NCI-H2081 (cell line): ENCODE data around the gene NAALADL2.
"Not testable (repeated sequence)": the region's sequence is repeated elsewhere in the genome, so short reads cannot be mapped to it uniquely, and the experiment has no call there.

ENCODE experiments used
- DNase-seq, 2 experiments: peaks; one replicate each; lab custom pipeline; 2025; lab: John Stamatoyannopoulos, UW

Gene NAALADL2

DNA sequence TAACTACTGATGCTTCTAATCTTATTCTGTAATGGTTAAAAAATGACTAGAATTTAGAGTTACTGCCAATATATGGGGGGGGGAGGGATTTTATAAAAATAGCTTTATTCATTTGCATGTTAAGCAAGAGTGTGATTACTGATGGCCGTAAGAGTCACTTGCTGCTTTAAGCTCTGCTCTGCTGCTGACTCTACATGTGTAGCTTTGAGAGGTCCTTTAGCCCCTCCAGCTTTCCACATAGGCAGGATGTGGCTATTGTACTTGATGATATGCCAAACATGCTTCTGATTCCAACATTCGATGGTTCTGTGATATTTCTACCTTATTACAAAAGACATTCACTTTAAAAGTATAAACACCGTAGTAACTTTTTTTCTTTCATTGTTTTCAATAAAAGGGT lies 511.3 kb downstream of the NAALADL2 start:
- DNase-seq = not testable (repeated sequence)

DNA sequence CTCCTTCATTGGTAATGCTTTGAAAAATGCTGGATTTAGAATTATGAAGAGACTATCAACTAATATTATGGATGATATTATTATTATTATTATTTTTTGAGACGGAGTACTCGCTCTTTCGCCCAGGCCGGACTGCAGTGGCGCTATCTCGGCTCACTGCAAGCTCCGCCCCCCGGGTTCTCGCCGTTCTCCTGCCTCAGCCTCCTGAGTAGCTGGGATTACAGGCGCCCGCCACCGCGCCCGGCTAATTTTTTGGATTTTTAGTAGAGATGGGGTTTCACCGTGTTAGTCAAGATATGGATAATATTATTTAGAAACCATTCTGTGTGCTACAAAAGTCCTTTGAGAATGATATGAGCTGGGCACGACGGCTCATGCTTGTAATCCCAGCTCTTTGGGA lies 512.1 kb downstream of the NAALADL2 start:
- DNase-seq = not testable (repeated sequence)

DNA sequence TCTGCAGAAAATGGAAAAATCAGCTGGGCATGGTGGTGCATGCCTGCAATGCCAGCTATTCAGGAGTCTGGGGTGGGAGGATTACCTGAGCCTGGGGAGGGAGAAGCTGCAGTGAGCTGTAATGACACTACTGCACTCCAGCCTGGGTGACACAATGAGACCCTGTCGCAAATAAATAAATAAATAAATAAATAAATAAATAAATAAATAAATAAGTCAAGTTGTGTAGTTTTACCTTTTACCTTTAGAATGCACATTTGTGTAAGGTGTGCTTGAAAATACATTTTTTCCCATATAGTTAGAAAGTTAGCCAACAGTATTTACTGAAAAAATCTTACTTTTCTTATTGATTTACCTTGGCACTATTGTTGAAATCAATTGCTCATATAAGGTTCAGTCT lies 515.6 kb downstream of the NAALADL2 start:
- no peak for DNase-seq

DNA sequence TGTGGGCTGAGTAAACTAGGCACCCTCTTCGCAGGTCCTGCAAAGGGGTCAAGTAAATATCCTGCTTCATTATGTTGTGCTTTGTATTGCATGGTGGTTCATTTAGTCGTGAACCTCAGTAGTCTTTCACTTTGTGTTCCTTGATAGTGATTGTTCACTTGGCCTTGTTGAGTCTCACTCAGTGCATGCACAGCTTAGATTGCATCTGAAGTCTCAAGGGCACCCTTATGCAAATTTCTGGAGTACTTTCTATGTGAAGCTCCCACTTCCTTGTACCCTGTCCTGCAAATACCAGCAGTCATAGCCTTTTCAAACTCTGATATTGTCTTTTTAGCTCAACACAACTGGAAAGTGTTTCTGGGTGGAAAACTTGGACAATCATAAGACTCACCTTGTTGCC lies 519.2 kb downstream of the NAALADL2 start:
- no peak for DNase-seq

DNA sequence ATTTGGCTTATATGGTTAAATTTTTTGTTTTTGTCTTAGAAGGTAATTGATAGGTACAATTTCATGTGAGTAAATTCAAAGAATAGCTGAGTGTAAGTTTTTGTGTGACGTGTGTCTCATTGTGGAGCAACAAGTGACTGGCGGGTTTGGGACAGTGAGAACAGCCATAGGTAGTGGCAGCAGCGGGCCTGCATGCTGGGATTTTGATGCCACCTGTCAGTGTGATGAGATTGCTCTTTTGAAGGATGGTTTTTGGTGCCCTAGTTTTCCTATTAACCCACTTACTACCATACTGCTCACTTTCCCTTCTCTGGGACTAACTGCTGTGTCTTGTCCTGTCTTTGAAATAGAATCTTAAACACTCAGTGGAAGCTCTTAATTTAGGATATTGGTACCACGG lies 522.6 kb downstream of the NAALADL2 start:
- DNase-seq = no peak

DNA sequence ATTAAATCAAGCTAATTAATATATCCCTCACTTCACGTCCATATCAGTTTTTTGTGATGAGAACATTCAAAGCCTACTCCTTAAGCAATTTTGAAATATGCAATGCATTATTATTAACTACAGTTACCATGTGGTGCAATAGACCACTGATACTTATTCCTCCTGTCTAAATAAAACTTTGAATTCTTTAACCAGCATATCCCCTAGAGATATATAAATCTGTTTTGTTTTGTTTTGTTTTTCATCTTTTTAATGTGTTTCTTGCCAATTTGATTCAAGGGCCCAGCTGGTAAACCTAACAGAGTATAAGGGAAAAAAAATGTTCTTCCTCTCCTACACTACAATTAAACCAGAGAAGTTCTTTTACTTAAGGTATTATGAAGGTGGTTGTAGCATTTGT lies 524.2 kb downstream of the NAALADL2 start:
- no peak for DNase-seq

DNA sequence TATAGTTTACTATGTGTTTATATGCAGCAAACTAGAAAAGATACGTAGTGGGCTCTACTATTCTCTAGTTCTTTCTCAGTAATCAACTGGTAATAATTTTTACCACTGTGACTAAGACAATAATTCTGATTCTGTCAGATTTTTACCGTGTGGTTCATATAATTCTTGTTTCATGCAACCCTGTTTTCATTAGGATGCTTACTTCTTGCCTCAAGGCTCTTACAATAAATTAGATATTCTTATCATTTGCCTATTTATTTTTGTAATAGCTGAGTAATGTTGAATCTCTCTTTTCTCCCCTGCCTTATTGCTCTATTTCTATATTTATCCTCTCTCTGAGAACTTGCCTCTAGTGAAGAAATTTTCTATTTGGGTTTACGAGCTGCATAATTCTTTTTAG lies 524.7 kb downstream of the NAALADL2 start:
- no peak for DNase-seq

DNA sequence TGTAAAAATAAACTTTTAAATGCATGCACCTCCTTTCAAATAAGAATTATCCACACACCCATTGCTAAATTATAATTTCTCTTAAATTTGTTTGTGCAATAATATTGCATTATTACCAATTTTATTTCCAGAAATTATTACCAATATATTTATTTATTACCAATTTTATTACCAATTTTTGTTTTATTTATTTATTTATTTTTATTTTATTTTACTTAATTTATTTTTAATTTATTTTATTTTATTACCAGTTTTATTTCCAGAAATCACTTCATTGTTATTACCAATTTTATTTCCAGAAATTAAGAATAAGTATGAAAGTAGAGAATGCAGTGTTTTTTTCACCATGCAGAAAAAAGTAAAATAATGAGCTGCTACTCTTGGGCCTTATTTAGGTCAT lies 525.4 kb downstream of the NAALADL2 start:
- no peak for DNase-seq

DNA sequence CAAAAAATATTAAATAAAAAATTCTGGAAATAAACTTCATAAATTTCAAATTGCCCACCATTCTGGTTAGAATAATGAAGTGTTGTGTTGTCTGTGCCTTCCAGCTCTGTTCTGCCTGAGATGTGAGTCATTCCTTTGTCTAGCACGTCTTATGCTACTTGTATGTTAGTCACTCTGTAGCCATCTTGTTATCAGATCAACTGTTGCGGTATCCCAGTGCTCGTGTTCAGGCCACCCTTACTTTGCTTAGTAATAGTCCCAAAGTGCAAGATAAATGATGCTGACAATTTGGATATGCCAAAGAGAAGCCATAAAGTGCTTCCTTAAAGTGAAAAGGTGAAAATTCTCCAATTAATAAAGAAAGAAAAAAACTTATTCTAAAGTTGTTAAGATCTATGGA lies 527.5 kb downstream of the NAALADL2 start:
- DNase-seq = no peak

DNA sequence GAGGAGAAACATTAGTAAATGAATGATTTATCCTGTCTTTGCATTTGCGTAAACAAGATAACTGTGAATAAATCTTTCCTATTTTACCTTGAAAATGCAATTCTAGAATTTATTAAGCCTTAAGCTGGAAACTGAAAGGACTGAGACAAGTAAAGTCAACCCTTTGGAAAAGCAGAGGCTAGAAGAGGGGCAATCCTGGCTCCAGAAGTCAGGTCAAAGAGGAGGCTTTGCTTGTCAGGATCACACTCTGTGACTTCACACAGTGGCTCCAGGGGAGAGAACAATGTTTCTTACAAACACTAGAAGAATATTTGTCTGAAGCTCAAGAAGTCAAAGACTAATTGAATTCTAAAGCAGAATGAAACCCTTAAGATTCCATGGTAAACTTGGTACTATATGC lies 530.4 kb downstream of the NAALADL2 start:
- no peak for DNase-seq

DNA sequence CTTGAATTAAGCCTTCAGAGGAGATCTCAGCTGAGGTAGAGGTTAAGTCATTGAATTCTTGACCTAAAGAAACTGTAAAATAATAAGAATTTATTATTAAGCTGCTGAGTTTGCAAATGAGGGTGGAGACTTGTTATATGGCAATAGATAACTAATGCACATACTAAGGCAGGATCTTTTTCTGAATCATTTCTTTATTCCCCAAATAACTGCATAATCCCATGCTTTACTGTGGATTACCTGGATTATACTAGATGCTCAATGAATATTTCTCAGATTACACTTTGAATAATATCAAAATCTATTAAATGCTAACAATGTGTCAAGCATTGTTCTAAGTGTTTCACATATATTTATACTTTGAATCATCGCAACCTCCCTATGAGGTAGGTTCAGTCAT lies 532.5 kb downstream of the NAALADL2 start:
- DNase-seq = no peak

DNA sequence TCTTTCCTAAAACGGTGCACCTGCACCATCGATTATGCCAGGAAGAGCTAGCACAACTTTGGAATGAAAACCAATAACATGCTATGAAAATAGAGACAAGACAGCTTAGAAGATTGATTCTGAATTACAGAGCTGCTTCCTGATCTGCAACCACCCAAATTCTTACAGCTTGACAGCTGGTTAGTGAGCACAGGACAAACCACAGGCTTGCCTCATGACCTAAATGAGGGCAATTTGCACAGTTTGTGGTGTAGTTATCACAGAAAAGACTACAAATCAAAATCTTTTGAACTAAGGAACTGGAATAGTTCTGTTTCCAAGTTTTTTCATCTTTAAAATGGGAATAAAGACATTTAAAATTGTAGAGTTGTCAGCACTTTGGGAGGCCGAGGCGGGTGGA lies 533.5 kb downstream of the NAALADL2 start:
- DNase-seq = no peak

DNA sequence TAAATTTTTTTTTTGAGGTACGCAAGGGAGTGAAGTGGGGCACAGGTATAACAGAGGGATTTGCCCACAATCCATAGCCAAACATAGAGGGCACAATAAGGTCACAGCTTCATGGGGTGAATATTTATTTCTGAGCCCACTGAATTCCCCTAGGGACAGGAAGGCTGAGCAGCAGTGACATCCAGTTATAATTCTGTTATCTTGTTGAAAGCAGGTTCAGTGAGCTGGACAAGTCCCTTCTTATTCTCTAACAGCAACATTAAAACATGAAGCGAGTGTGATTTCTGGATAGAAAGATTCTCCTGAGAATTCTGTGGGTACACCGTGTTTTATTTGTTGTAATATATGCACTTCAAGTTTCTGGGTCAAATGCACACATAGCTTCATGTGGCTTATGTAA lies 538.2 kb downstream of the NAALADL2 start:
- no peak for DNase-seq

DNA sequence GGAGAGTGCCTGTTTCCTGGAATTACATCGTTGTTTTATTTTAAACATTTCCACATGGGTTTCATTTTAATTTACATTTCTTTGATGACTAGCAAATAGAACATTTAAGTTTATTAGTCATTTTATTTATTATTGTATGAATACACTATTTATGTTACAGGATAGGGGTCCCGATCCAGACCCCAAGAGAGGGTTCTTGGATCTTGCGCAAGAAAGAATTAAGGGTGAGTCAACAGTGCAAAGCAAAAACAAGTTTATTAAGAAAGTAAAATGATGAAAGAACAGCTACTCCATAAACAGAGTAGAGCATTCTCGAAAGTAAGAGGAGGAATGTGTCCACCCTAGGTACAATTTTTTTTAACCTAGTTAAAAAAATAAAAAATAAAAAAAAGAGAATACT lies 539.5 kb downstream of the NAALADL2 start:
- DNase-seq = no peak

DNA sequence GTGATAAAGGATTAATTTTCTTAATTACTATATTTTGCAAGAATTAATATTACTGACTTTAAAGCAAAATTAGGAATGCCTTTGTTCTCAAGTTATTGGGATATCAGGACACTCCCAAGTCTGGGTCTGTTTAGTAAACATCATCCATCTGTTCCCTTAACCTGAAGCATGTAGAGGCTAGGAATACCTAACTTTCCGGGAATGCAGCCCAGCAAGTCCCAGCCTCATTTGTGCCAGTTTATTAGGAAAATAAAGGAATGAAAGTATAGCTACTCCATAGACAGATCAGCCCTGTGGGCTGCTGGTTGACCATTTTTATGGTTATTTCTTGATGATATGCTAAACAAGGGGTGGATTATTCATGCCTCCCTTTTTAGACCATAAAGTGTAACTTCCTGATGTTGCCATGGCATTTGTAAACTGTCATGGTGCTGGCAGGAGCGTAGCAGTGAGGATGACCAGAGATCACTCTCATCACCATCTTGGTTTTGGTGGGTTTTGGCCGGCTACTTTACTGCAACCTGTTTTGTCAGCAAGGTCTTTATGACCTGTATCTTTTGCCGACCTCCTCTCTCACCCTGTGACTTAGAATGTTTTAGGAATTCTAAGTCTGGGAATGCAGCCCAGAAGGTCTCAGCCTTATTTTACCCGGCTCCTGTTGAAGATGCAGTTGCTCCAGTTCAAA lies 540.2 kb downstream of the NAALADL2 start:
- DNase-seq = no peak

DNA sequence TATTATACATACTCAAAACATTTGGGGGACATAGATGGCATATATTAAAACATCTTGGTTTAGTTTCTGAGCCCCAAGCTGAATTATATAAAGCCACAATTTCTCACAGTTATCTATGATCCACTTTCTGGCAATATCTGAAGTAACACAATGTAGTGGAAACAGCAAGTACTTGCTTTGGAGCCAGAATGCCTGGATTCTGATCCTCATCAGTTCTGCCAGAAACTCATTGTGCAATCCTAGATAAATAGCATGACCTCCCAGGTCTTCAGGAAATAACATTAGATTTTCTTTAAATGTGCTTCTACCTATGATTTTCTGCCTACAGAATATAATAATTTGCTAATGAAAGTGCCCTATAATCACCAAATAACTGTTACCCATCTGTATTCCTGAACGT lies 544.9 kb downstream of the NAALADL2 start:
- DNase-seq = no peak

DNA sequence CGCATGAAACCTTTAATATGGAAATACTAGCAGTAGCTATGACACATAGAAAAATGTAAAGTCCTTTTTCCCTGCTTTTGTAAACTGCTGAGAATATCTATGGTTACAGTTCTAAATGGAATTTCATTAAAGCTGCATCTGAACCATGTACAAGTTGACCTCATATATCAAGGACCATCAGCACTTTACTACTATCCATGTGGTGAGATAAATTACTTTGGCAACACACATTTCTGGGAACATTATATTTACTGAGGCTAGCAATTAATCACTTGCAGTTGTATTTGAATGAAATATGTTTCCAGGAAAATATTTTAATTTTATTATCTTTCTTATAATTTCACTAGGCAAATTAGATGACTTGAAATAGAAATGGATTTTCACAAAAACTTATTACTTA lies 545.5 kb downstream of the NAALADL2 start:
- no peak for DNase-seq

DNA sequence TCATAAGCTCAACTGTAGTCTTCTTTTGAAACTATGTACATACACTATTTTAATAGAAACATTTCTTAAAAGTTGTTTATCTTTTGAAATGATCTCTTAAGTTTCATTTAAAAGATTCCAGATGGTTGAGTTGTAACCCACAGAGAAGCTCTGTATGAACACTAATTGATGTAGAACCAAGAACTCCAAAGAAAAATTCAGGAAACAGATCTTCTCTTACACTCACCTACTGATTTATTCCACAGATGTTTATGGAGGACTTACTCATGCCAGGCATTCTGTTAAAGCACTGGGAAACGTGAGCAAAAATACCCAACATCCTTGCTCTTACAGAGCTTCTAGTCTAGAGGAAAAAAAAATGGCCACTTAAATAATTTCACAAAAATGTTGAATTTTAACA lies 551.1 kb downstream of the NAALADL2 start:
- no peak for DNase-seq

DNA sequence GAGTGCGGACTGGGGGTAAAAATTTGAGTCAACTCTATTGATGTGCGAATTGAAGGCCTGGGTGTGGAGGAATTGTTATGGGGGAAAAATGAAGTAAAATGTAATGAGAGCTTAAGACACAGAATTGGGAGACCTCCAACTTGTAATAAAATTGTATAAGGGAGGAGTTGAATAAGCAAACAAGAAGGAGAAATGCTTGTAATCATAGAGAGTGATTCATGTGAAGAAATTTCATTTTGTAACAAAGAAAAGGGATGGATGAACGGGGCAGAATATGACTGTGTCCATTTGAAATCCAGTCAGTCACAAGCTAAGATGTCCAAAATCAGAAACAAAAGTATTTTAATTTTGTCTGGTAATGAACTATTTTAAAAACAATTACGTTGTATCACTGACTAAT lies 552.3 kb downstream of the NAALADL2 start:
- DNase-seq = no peak

DNA sequence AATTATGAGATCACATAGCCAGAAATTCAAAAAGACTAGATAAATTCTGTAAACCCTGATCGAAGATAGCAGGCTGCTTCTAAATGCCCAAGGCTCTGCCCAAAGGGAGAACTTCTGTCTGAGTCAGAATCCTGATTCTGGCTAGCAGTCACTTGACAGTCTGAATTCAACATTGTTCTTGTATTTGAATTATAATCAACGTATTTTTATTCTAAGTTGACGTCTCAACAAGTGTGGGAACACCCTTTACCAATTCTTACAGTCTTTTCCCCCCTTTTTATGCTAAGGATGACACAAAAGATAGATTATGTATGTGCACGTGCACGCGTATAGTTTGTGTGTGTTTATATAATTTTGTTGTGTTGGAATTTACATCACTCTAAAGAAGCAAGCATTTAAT lies 552.8 kb downstream of the NAALADL2 start:
- DNase-seq = no peak

DNA sequence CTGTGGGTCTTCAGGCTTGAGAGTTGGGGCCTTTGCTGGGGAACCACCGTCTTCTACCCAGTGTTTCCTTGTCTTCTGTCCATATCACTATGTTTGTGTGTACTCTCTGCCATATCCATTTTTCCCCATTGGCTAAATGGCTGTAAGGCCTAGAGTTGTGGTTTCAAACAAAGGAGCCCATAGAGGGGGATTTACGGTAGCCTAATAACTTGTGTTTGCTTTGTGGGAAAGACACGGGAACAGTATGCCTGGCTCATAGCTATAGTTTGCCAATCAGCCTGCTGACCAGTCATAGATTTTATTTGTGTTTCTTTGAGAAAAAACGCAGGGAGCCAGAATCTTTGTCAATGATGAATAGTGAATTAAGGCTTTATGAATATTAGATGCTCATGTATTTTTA lies 554.8 kb downstream of the NAALADL2 start:
- DNase-seq = no peak

DNA sequence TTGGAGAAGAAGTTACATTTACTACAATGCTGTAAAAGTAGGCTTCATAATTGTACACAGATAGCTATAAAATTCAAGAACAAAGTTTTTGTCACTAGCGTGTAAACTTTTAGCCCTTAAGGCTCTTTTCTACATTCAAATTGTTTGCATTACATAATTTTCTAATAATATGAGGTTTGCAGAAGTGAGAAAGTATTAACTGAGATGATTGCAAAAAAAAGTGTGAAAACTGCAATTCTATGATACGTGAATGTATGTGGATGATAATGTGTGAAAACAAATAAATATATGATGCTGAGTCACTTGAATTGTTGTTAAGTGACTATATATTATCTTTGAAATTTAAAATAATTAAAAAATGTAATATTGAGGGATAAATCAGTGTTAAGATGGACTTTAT lies 557.5 kb downstream of the NAALADL2 start:
- no peak for DNase-seq

DNA sequence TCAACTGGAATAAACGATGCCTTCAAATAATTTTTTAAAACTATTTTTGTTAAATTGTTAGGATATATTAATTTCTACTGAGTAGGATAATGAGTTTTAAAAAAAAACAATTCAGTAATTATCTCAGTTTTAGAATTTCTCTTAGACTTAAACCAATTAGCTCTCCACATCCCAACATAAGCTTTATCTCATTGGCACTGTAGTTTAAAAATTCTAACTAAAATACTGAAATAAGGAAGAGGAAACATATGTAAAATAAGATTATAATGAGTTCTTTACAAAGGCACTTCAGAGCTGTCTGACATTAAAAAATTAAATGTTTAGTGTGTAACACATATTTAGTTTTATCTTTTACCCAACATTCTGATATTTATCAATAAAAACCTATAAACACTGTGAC lies 558.3 kb downstream of the NAALADL2 start:
- DNase-seq = no peak

DNA sequence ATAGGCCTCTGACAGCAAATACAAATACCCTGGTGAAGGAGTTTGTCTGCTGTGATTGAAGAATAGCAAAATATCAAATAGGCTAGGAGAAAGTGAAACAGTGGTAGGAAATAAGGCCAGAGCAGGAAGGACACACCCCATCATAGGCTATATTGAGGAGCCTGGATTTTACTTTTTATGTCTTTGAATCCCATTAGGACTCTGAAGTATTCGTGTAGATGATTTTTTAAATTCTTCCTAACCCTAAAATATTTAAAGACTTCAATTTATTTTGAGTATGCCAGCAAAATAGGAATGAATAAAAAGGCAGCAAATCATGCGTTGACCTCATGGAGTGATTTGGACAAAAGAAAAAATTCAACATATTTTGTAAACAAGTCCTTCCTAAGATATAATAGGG lies 562.8 kb downstream of the NAALADL2 start:
- no peak for DNase-seq

DNA sequence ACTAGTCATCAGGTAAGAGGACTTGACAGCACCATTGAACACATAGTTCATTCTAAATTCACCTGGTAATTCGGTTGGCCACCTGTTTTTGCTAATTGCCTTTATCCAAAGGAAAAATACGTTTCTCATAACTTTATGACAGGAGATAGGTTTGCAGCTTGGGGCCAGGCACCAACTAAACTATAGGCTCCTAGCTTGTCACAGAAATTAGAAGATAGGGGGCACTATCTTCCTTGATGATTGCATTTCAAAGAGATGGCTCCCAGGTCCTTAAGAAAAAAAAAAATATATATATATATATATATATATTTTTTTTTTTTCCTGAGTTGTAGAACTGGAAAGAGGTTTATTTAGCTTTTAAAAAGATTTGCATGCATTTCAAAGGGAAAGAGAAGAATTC lies 563.6 kb downstream of the NAALADL2 start:
- no peak for DNase-seq
